Measurements from ENCODE around the gene TXNDC5. TPM values are rescaled to one million over a fixed set of nuclear protein-coding genes. Genes with fewer than 3 reads are reported as not detected.

The TXNDC5 gene
- total and polyA plus RNA-seq, 12 donors, result 51.6 to 192 (median 128) TPM

GRCh38 chr6:7891078-7891872 is 19.3 kb downstream of the TXNDC5 start:
- intact Hi-C loops (cut with DNase I), result no loop called here
- no peak for TF ChIP-seq CTCF (IDR thresholded peaks at IDR 0.05)
- Histone ChIP-seq H3K36me3 (replicated peaks in 1 of 2) (peaks cover 0 to 96% of the 10 kb centered on the region in 2 donors), H3K4me1 (replicated peaks in 1 of 2) (no peaks in the 10 kb centered on the region), H3K27me3 (no peaks in the 10 kb centered on the region), H3K4me3 (no peak overlapping the region), H3K9me3 (replicated peaks in 1 of 3) (no peaks in the 10 kb centered on the region), H3K27ac (no peak overlapping the region)
- WGBS, 4 donors, result 80 to 87% (median 86%) methylated on average over 15 of the region's 15 CpGs
- DNase-seq, result no peak

- intact Hi-C loops (cut with DNase I), result no loop called here
- no peaks in the 10 kb centered on the region for H3K27me3 ChIP-seq
- H3K36me3 ChIP-seq (replicated peaks in 1 of 2), result peaks cover 0 to 96% of the 10 kb centered on the region in 2 donors
Measured at GRCh38 chr6:7888587-7889357, 21.8 kb downstream of the TXNDC5 start.

GRCh38 chr6:7887278-7887991 is 23.2 kb downstream of the TXNDC5 start:
- WGBS, 4 donors, result 94 to 97% (median 97%) methylated on average over 20 to 21 of the region's 21 CpGs

More at GRCh38 chr6:7888587-7889357, 21.8 kb downstream of the TXNDC5 start:
- no peak for TF ChIP-seq CTCF (IDR thresholded peaks at IDR 0.05)
- no peak for TF ChIP-seq POLR2A (IDR thresholded peaks at IDR 0.05)
- H3K4me3 ChIP-seq, result no peak overlapping the region
- whole genome bisulfite sequencing, 4 donors, result 90 to 93% (median 93%) methylated on average over 25 of the region's 25 CpGs
- H3K9me3 ChIP-seq (replicated peaks in 1 of 3), result no peaks in the 10 kb centered on the region
- no peaks in the 10 kb centered on the region for H3K4me1 ChIP-seq (replicated peaks in 1 of 2)
- H3K27ac ChIP-seq, result no peak overlapping the region
- no peak for DNase-seq

More at GRCh38 chr6:7887278-7887991, 23.2 kb downstream of the TXNDC5 start:
- Histone ChIP-seq H3K4me3 (no peak overlapping the region), H3K36me3 (replicated peaks in 1 of 2) (peaks cover 0 to 96% of the 10 kb centered on the region in 2 donors), H3K4me1 (replicated peaks in 1 of 2) (no peaks in the 10 kb centered on the region), H3K27ac (no peak overlapping the region), H3K27me3 (no peaks in the 10 kb centered on the region), H3K9me3 (replicated peaks in 1 of 3) (no peaks in the 10 kb centered on the region)
- intact Hi-C loops (cut with DNase I), result no loop called here
- TF ChIP-seq POLR2A (IDR thresholded peaks at IDR 0.05) (no peak), CTCF (IDR thresholded peaks at IDR 0.05) (no peak)
- no peak for DNase-seq

Data from adrenal gland (tissue), 12 donors.